Mesodermal cell (in vitro differentiated cells): ENCODE data around the gene ZNF81.
"Not testable (repeated sequence)": the region's sequence is repeated elsewhere in the genome, so short reads cannot be mapped to it uniquely, and the experiment has no call there.

Source experiments
- H3K27ac ChIP-seq: 2 replicates; pipeline ENCODE4 v1.7.0; 2013; ENCODE audit warnings: mild to moderate bottlenecking, low read depth, low read length, moderate library complexity; ENCODE audit not compliant: severe bottlenecking
- H3K36me3 ChIP-seq: 2 replicates; pipeline ENCODE4 v1.7.1; 2013; ENCODE audit warnings: mild to moderate bottlenecking, low read length, moderate library complexity; ENCODE audit not compliant: control insufficient read depth, insufficient read depth
- H3K4me1 ChIP-seq: one replicate; pipeline ENCODE4 v1.7.1; 2013; ENCODE audit warnings: mild to moderate bottlenecking, low read length; ENCODE audit not compliant: insufficient read depth, control insufficient read depth, poor library complexity, severe bottlenecking
- H3K4me3 ChIP-seq: 2 replicates; pipeline ENCODE4 v1.7.0; 2013; ENCODE audit warnings: low read length, control low read depth, mild to moderate bottlenecking; ENCODE audit not compliant: insufficient read depth, poor library complexity, severe bottlenecking; ENCODE audit errors: extremely low read depth
- H3K9me3 ChIP-seq: 2 replicates; pipeline ENCODE4 v1.7.1; 2013; ENCODE audit warnings: mild to moderate bottlenecking, low read length, moderate library complexity; ENCODE audit not compliant: control insufficient read depth
- WGBS, 2 experiments: methylation state at CpG; one replicate each; pipeline ENCODE4 v1.1.5; 2013; ENCODE audit warnings: missing lambda C conversion rate in 2 of 2; ENCODE audit not compliant: insufficient coverage in 2 of 2; 5-methylcytosine and 5-hydroxymethylcytosine counted together

The ZNF81 gene

GRCh38 chrX:47843363-47843762, 6.7 kb downstream of the ZNF81 start:
- 80% methylated on average over 1 of the region's 1 CpG; no CpG with 5 or more reads in 1 of the 2 experiments for WGBS, 2 experiments

GRCh38 chrX:47844117-47844516, 7.4 kb downstream of the ZNF81 start:
- Histone ChIP-seq H3K36me3 (peaks cover 21% of the 10 kb centered on the region), H3K4me1 (no peaks in the 10 kb centered on the region), H3K9me3 (no peaks in the 10 kb centered on the region), H3K27ac (no peak overlapping the region), H3K4me3 (no peak overlapping the region)
- WGBS, 2 experiments, result no CpG with 5 or more reads among the region's 1 CpG

More at GRCh38 chrX:47843363-47843762, 6.7 kb downstream of the ZNF81 start:
- Histone ChIP-seq H3K27ac (no peak overlapping the region), H3K4me1 (no peaks in the 10 kb centered on the region), H3K4me3 (no peak overlapping the region), H3K9me3 (no peaks in the 10 kb centered on the region), H3K36me3 (peaks cover 18% of the 10 kb centered on the region)

GRCh38 chrX:47846040-47846439, 9.3 kb downstream of the ZNF81 start:
- no peaks in the 10 kb centered on the region for H3K4me1 ChIP-seq
- H3K36me3 ChIP-seq, result peaks cover 21% of the 10 kb centered on the region
- H3K4me3 ChIP-seq, result no peak overlapping the region
- WGBS, 2 experiments, result 100% methylated on average over 1 of the region's 7 CpGs; no CpG with 5 or more reads in 1 of the 2 experiments
- no peaks in the 10 kb centered on the region for H3K9me3 ChIP-seq
- no peak overlapping the region for H3K27ac ChIP-seq

- Histone ChIP-seq H3K4me1 (no peaks in the 10 kb centered on the region), H3K9me3 (no peaks in the 10 kb centered on the region), H3K4me3 (no peak overlapping the region), H3K36me3 (peaks cover 24% of the 10 kb centered on the region), H3K27ac (no peak overlapping the region)
- WGBS, 2 experiments, result no CpG with 5 or more reads among the region's 2 CpGs
Measured at GRCh38 chrX:47849778-47850177, 13.1 kb downstream of the ZNF81 start.

- peaks cover 24% of the 10 kb centered on the region for H3K36me3 ChIP-seq
- not testable (repeated sequence) for H3K27ac ChIP-seq, H3K4me1 ChIP-seq, H3K4me3 ChIP-seq, H3K9me3 ChIP-seq
- WGBS, 2 experiments, result no CpG with 5 or more reads among the region's 2 CpGs
Measured at GRCh38 chrX:47850389-47850788, 13.7 kb downstream of the ZNF81 start.

- WGBS, 2 experiments, result no CpG with 5 or more reads among the region's 1 CpG
- H3K4me1 ChIP-seq, result no peaks in the 10 kb centered on the region
- H3K27ac ChIP-seq, result no peak overlapping the region
Measured at GRCh38 chrX:47850901-47851300, 14.2 kb downstream of the ZNF81 start.

GRCh38 chrX:47854474-47854873, 17.8 kb downstream of the ZNF81 start:
- Histone ChIP-seq H3K9me3 (no peaks in the 10 kb centered on the region), H3K36me3 (peaks cover 5% of the 10 kb centered on the region), H3K4me3 (no peak overlapping the region), H3K4me1 (no peaks in the 10 kb centered on the region), H3K27ac (no peak overlapping the region)
- WGBS, 2 experiments, result 70 to 77% methylated on average over 3 of the region's 10 CpGs

More at GRCh38 chrX:47850901-47851300, 14.2 kb downstream of the ZNF81 start:
- Histone ChIP-seq H3K4me3 (no peak overlapping the region), H3K36me3 (peaks cover 23% of the 10 kb centered on the region), H3K9me3 (no peaks in the 10 kb centered on the region)

- Histone ChIP-seq H3K9me3 (no peaks in the 10 kb centered on the region), H3K36me3 (peaks cover 14% of the 10 kb centered on the region), H3K4me1 (no peaks in the 10 kb centered on the region), H3K4me3 (no peak overlapping the region), H3K27ac (no peak overlapping the region)
- 86% methylated on average over 1 of the region's 4 CpGs; no CpG with 5 or more reads in 1 of the 2 experiments for WGBS, 2 experiments
Measured at GRCh38 chrX:47859686-47860085, 23.0 kb downstream of the ZNF81 start.

- no CpG with 5 or more reads among the region's 2 CpGs for WGBS, 2 experiments
- Histone ChIP-seq H3K4me1 (no peaks in the 10 kb centered on the region), H3K27ac (no peak overlapping the region), H3K4me3 (no peak overlapping the region), H3K36me3 (peaks cover 14% of the 10 kb centered on the region), H3K9me3 (no peaks in the 10 kb centered on the region)
Measured at GRCh38 chrX:47862680-47863079, 26.0 kb downstream of the ZNF81 start.

GRCh38 chrX:47863187-47863586, 26.5 kb downstream of the ZNF81 start:
- Histone ChIP-seq H3K4me3 (no peak overlapping the region), H3K36me3 (peaks cover 14% of the 10 kb centered on the region), H3K27ac (no peak overlapping the region), H3K4me1 (no peaks in the 10 kb centered on the region), H3K9me3 (no peaks in the 10 kb centered on the region)
- WGBS, 2 experiments, result 100% methylated on average over 1 of the region's 2 CpGs

- Histone ChIP-seq H3K36me3 (peaks cover 14% of the 10 kb centered on the region), H3K4me1 (no peaks in the 10 kb centered on the region), H3K4me3 (no peak overlapping the region), H3K9me3 (no peaks in the 10 kb centered on the region), H3K27ac (no peak overlapping the region)
- 93 to 100% methylated on average over 2 to 3 of the region's 3 CpGs for WGBS, 2 experiments
Measured at GRCh38 chrX:47864300-47864699, 27.6 kb downstream of the ZNF81 start.
